ENCODE results near the gene TMEM192.
"Not testable (repeated sequence)": the region's sequence is repeated elsewhere in the genome, so short reads cannot be mapped to it uniquely, and the experiment has no call there.

The TMEM192 gene

DNA sequence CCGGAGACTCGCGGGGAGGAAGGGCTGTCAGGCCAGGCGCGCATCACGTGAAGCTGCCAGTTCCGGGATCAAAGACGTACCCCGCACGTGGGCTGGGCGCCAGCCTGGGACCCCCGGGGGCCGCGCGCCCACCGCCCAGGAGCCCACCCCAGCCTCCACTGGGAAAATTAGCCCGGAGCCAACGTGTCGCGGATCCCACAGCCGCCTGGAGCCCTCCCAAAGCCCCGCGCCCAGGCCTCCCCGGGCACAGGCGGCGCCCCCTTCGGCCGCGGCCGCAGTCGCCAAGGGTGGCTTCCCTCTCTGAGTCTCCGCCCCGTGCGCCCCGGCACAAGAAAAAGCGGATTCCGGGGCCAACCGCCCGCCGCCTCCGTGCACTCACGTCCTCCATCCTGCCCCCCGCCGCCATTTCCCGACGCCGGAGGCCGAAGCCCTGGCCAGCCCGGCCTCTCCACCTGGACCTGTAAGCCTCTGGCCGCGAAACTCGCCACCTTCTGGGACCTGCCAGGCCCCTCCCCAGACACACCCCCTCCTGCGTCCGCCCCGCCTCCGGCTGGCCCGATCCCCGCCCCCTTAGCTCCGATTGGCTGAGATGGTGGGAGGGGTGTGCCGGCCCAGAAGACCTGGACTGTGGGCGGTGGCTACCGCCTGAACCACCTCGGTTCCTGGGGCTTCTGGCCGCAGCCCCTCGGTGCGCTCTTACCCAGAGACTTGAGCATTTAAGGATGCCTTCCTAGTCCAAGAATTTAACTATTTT is at the start of gene TMEM192:
TMEM192 (minus strand) TSS at position 493 of the 754 bp plus-strand sequence; CDS start at position 406, 87 bp downstream.
- DNase-seq = peak; percentile 93

DNA sequence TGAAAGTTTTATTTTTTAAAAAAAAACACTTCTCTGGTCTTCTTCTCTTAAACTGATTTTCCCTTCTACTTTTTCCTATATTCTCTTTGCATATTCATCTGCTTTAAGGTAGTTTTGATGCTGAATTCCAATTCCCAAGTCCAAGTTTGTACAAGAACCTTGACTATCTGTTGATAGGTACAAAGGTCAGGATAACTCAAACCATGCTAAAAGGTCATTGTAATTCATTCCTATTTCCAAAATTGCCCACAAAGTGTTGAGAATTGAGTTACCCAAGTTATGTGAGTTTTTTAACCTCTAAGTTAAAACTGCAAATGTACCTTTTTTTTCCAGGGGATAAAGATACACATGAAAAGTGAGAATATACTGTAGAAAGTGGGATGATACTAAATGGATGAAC is 46.1 kb upstream of the TMEM192 start:
- no peak for DNase-seq

DNA sequence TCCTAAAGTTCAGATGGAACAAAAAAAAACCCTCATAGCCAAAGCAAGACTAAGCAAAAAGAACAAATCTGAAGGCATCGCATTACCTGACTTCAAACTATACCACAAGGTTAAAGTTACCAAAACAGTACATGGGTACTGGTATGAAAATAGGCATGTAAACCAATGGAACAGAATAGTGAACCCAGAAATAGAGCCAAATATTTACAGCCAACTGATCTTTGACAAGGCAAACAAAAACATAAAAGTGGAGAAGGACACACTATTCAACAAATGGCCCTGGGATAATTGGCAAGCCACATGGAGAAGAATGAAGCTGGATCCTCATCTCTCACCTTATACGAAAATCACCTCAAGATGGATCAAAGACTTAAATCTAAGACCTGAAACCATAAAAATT is 44.2 kb upstream of the TMEM192 start:
- no peak for DNase-seq

- DNase-seq = no peak
Observed at GRCh38 chr4:165154482-165154881, 41.8 kb upstream of the TMEM192 start.

DNA sequence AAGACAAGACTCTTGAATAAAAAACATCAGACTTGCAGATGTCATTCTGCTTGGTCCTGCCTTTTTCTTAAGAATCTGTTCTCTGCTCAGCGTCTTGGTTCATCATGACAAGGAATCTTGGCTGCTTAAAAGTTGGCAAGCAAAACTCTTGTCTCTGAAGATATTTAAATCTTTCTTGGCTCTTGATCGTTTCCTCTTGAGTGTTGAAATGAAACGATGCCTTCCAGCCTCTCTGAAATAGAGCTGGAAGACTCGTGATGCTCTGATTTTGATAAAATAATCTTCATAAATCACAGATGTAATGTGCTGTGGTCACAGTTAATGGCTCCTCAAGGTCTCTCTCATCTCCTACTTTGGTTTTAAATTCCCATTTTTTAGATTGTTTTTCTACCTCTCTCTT is 39.9 kb upstream of the TMEM192 start:
- no peak for DNase-seq

DNA sequence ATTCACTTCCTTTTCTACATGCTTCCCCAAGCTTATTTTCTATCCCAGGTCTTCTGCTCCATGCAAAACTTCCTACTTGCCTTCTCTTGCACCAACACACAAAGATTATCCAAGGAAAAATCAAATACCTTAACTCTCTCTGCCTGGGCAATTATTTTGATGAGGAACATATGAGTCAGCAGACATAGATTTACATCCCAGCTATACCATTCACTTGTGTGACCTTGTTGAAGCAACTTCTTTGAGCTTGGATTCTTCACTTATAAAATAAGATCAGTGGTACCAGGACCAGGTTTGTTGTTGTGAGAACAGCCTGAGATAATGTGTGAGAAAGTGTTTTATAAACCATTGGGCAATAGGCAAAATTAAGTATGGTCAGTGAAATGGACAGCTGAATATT is 39.1 kb upstream of the TMEM192 start:
- no peak for DNase-seq

- no peak for DNase-seq
Observed at GRCh38 chr4:165150545-165150944, 37.9 kb upstream of the TMEM192 start.

GRCh38 chr4:165138843-165139242 is 26.2 kb upstream of the TMEM192 start:
- no peak for DNase-seq

DNA sequence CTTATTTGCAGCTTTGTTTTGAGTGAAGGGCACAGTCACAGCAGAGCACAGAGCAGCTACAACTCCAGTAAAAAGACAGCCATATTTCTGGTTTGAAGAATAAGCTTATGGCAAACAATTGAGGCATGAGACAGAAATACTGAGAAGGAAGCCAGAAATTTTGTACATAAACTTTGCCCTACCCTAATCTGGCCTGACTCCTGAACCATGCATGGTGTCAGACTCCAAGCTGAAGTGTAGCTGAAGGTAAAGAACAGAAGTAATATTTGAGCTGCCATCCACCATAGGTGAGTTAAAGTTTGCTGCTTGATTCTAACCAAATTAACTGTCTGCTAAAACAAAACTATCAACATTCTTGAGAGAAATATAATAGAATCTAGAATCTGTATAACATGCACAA is 24.5 kb upstream of the TMEM192 start:
- no peak for DNase-seq

GRCh38 chr4:165136529-165136928 is 23.9 kb upstream of the TMEM192 start:
- no peak for DNase-seq

GRCh38 chr4:165133150-165133549 is 20.5 kb upstream of the TMEM192 start:
- no peak for DNase-seq

DNA sequence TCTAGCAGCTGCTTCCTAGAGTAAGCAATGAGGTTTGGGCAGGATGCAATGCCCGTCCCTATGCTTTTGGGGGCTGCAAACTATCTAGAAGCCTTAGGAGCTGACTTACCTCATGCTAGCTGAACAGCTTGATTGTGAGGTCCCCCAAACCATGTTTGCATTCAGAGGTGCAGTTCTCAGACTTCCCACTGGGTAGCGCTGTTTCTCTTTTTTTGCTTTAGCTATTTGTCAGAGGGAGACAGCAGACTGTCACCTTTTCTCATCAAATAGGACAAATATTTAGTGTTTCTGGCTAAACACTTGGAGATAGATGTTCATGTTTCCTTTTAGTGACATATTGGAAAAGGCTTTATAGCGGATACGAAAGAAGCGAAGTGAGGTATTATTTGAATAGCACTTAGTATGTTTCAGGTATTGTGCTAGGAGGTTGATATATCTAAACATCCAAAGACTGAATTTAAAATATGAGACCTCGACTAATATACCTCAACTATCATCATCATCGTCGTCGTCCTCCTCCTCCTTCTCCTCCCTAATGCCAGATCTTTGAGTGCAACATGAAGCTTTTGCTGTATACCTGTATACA is 18.7 kb upstream of the TMEM192 start:
- DNase-seq = peak; percentile 86 to 89

DNA sequence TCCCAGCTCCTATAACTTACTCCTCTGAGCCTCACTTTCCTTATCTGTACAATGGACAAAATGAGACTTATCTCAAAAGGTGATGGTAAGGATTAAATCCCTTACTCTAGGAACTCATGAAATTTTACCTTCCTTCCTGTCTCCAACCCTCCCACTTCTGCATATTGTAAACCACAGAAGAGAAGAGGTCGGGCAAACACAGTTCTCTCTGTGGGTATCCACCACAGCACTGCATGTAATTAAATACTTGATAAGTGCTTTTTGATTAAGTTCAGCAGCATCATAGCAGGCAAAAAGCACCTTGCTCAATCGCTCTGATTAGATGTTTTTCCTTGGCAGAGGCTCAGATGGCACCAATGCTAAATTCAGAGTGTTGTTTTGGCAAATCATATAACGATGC is 17.3 kb upstream of the TMEM192 start:
- DNase-seq = no peak

GRCh38 chr4:165125869-165126499 is 13.3 kb upstream of the TMEM192 start:
- not testable (repeated sequence) for DNase-seq

- DNase-seq = no peak
Observed at GRCh38 chr4:165124488-165124887, 11.8 kb upstream of the TMEM192 start.

- DNase-seq = no peak
Observed at GRCh38 chr4:165118256-165118909, 5.7 kb upstream of the TMEM192 start.

DNA sequence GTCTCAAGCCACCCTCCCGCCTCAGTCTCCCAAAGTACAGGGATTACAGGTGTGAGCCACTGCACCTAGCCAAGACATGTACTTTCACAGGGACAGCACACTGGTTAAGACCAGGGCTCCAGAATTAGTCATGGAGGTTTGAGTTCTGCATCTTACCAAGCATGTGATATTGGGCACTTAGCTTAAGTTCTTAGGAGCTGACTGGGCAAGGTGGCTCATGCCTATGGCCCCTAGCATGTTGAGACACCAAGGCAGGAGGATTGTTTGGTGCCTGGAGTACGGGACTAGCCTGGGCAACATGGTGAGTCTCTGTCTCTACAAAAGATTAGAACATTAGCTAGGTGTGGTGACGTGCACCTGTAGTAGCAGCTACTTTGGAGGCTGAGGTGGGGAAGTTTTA is 2.6 kb upstream of the TMEM192 start:
- no peak for DNase-seq

GRCh38 chr4:165111906-165112367 is 723 bp downstream of the TMEM192 start:
- DNase-seq = no peak

- no peak for DNase-seq
Observed at GRCh38 chr4:165106518-165106917, 6.1 kb downstream of the TMEM192 start.

GRCh38 chr4:165101641-165102040 is 11.0 kb downstream of the TMEM192 start:
- DNase-seq = no peak

DNA sequence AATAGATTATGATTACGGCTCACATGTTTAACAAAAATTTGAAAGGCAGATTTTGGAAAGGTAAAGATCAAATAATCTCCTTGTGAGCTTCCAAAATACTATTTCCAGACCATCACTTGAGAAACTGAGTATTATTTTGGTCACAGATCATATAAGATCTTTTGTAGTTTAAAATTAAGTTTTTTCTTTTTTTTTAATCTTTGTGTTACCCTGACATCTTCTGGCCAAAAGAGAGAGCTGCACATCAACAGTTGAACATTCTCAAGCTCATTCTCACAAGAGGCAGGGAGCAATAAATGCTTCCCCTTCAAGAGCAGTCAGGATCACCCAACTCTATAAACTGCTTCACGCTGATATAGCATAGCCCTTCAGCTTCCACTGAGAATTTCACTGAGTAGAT is 15.9 kb downstream of the TMEM192 start:
- no peak for DNase-seq

GRCh38 chr4:165095291-165095690 is 17.4 kb downstream of the TMEM192 start:
- DNase-seq = no peak

GRCh38 chr4:165094873-165095272 is 17.8 kb downstream of the TMEM192 start:
- no peak for DNase-seq

GRCh38 chr4:165092187-165092586 is 20.5 kb downstream of the TMEM192 start:
- not testable (repeated sequence) for DNase-seq

Measured in activated CD4-positive, alpha-beta T cell treated with anti-CD3 and anti-CD28 coated beads, Interleukin-2, amount 50 U/mL, for 48 hours (primary cell).